ENCODE data around the gene RNF157.
"Not testable (repeated sequence)": the region's sequence is repeated elsewhere in the genome, so short reads cannot be mapped to it uniquely, and the experiment has no call there.

RNF157 gene

GRCh38 chr17:76270770-76271668 is 30.7 kb upstream of the RNF157 start:
- DNase-seq: no peak

GRCh38 chr17:76270127-76270592 is 29.9 kb upstream of the RNF157 start:
- DNase-seq: no peak

GRCh38 chr17:76268991-76269981 is 29.0 kb upstream of the RNF157 start:
- no peak for DNase-seq

- peak in 49 of 56 donors; percentile 17 to 81 (median 61) for DNase-seq
Observed at GRCh38 chr17:76268015-76268749, 27.9 kb upstream of the RNF157 start.

- not testable (repeated sequence) for DNase-seq
Observed at GRCh38 chr17:76267581-76268001, 27.3 kb upstream of the RNF157 start.

GRCh38 chr17:76267051-76267576 is 26.8 kb upstream of the RNF157 start:
- DNase-seq: no peak

- DNase-seq: peak in 2 of 56 donors; percentile 35 to 48
Observed at GRCh38 chr17:76266244-76266938, 26.1 kb upstream of the RNF157 start.

- peak in 23 of 56 donors; percentile 11 to 66 (median 35) for DNase-seq
Observed at GRCh38 chr17:76265624-76266243, 25.4 kb upstream of the RNF157 start.

- peak; percentile 72 to 100 (median 99) for DNase-seq
Observed at GRCh38 chr17:76264755-76265623, 24.7 kb upstream of the RNF157 start, which contains the start of gene UBALD2. Gene UBALD2 (plus strand): TSS chr17:76265348. CDS start chr17:76265506, 158 bp downstream.

GRCh38 chr17:76264425-76264754 is 24.1 kb upstream of the RNF157 start:
- no peak for DNase-seq

GRCh38 chr17:76263896-76264295 is 23.6 kb upstream of the RNF157 start:
- DNase-seq: no peak

GRCh38 chr17:76262732-76263344 is 22.5 kb upstream of the RNF157 start:
- DNase-seq: peak in 1 of 56 donors; percentile 9

- peak in 5 of 56 donors; percentile 20 to 63 (median 30) for DNase-seq
Observed at GRCh38 chr17:76261421-76262215, 21.3 kb upstream of the RNF157 start.

- no peak for DNase-seq
Observed at GRCh38 chr17:76260669-76261068, 20.4 kb upstream of the RNF157 start.

- DNase-seq: no peak
Observed at GRCh38 chr17:76260220-76260619, 19.9 kb upstream of the RNF157 start.

GRCh38 chr17:76256430-76257050 is 16.2 kb upstream of the RNF157 start:
- DNase-seq: not testable (repeated sequence)
